GM12878 (cell line): ENCODE measurements around the gene BSCL2. TPM values are rescaled to one million over a fixed set of nuclear protein-coding genes. Genes with fewer than 3 reads are reported as not detected.
"Not testable (repeated sequence)": the region's sequence is repeated elsewhere in the genome, so short reads cannot be mapped to it uniquely, and the experiment has no call there.

ENCODE experiments used
- ATAC-seq: fragments of 200-7000 bp; cut with Tn5 transposase; 3 replicates; pipeline ENCODE4 v1.9.1; 2020; ENCODE audit warnings: mild to moderate bottlenecking, moderate library complexity
- BruUV-seq: library from RNA; stranded (reverse); fragments of 400-500 nt; replicated peaks from 2 replicates; lab custom pipeline; 2021; lab: Mats Ljungman, UMichigan
- CTCF ChIA-PET: fragments of 300-600 bp; sonication (Branson Sonifier 250); formaldehyde crosslinking; extraction: SDS; loops from one replicate; lab custom pipeline; 2021; ENCODE audit warnings: inconsistent platforms; lab: Yijun Ruan, JAX
- POLR2A ChIA-PET: fragments of 350-600 bp; formaldehyde crosslinking; extraction: SDS; loops from one replicate; lab custom pipeline; 2021; ENCODE audit warnings: inconsistent platforms; lab: Charles Lee
- RAD21 ChIA-PET: fragments of 300-600 bp; sonication (Branson Sonifier 250); formaldehyde crosslinking; loops from one replicate; lab custom pipeline; 2023; ENCODE audit warnings: antibody characterized with exemption; ENCODE audit not compliant: unreplicated experiment; lab: Charles Lee
- SMC1A ChIA-PET: fragments of 300-600 bp; sonication (Branson Sonifier 250); formaldehyde crosslinking; loops from one replicate; lab custom pipeline; 2023; ENCODE audit not compliant: unreplicated experiment, uncharacterized antibody; lab: Charles Lee
- DNase-seq: peaks from one replicate; pipeline ENCODE4 v3.0.0-alpha.2; 2011; ENCODE audit warnings: low read depth, low spot score
- FAIRE-seq: peaks from 3 replicates; lab custom pipeline; 2011; peaks lifted over from hg19 to GRCh38; lab: Jason Lieb, UNC
- H2AFZ ChIP-seq: 2 replicates; pipeline ENCODE4 v1.6.0; 2011; ENCODE audit warnings: low read depth, low read length, control low read depth; ENCODE audit not compliant: control insufficient read depth
- H3K27ac ChIP-seq: 2 replicates; pipeline ENCODE4 v1.5.1; 2011; ENCODE audit warnings: control low read depth; ENCODE audit not compliant: control insufficient read depth, insufficient read depth
- H3K27me3 ChIP-seq, 2 experiments: replicated peaks in 1 of 2; 2 replicates each; pipeline versions ENCODE4 v1.6.0 to v1.6.1; 2011; ENCODE audit warnings: low read length in 1 of 2; ENCODE audit not compliant: control insufficient read depth in 2 of 2, insufficient read depth in 2 of 2
- H3K36me3 ChIP-seq, 2 experiments: 2 replicates each; pipeline ENCODE4 v1.5.1; 2011; ENCODE audit warnings: low read length in 1 of 2; ENCODE audit not compliant: control insufficient read depth in 2 of 2, insufficient read depth in 2 of 2
- H3K4me1 ChIP-seq: 2 replicates; pipeline ENCODE4 v1.6.1; 2011; ENCODE audit warnings: mild to moderate bottlenecking, low read length, moderate library complexity, mixed read lengths; ENCODE audit not compliant: control insufficient read depth, insufficient read depth
- H3K4me2 ChIP-seq: 2 replicates; pipeline ENCODE4 v1.6.0; 2011; ENCODE audit warnings: control low read depth; ENCODE audit not compliant: control insufficient read depth, insufficient read depth
- H3K4me3 ChIP-seq: fragments of 200-600 bp; sonication (generic); 2 replicates; pipeline ENCODE4 v1.5.1; 2016
- H3K79me2 ChIP-seq: 2 replicates; pipeline ENCODE4 v1.6.0; 2011; ENCODE audit warnings: low read length; ENCODE audit not compliant: control insufficient read depth, insufficient read depth
- H3K9ac ChIP-seq: 2 replicates; pipeline ENCODE4 v1.8.0; 2011; ENCODE audit warnings: low read length, control low read depth, mixed read lengths; ENCODE audit not compliant: control insufficient read depth, insufficient read depth
- H3K9me3 ChIP-seq: replicated peaks from 3 replicates; pipeline ENCODE4 v1.5.1; 2011; ENCODE audit warnings: mild to moderate bottlenecking, low read length; ENCODE audit not compliant: control insufficient read depth, insufficient read depth
- H4K20me1 ChIP-seq: 2 replicates; pipeline ENCODE4 v1.6.0; 2011; ENCODE audit not compliant: control insufficient read depth, insufficient read depth
- HCFC1 ChIP-seq: fragments of 150-350 bp; IDR thresholded peaks from 2 replicates; pipeline ENCODE4 v1.6.1; 2014; ENCODE audit warnings: low read length
- HDGF ChIP-seq: fragments of 450-650 bp; IDR thresholded peaks from 2 replicates; pipeline ENCODE4 v1.6.1; 2016; ENCODE audit warnings: antibody characterized with exemption
- NFYB ChIP-seq: IDR thresholded peaks from 2 replicates; pipeline ENCODE4 v1.6.1; 2011; ENCODE audit warnings: low read depth, mild to moderate bottlenecking, low read length, improper control_type of control experiment, moderate library complexity; ENCODE audit not compliant: insufficient read depth
- POLR2A ChIP-seq: IDR thresholded peaks from 2 replicates; pipeline ENCODE4 v1.6.1; 2011; ENCODE audit warnings: low read depth, mild to moderate bottlenecking, low read length
- POU2F2 ChIP-seq: IDR thresholded peaks from 3 replicates; pipeline ENCODE4 v1.6.1; 2011; ENCODE audit warnings: low read depth, mild to moderate bottlenecking, low read length, borderline replicate concordance
- RFX5 ChIP-seq: IDR thresholded peaks from 2 replicates; pipeline ENCODE4 v1.6.1; 2011; ENCODE audit warnings: low read depth, low read length, improper control_type of control experiment
- SUPT20H ChIP-seq: IDR thresholded peaks from 2 replicates; pipeline ENCODE4 v1.6.1; 2011; ENCODE audit warnings: low read depth, mild to moderate bottlenecking, low read length, moderate library complexity, borderline replicate concordance; ENCODE audit not compliant: control insufficient read depth
- WGBS: methylation state at CpG from one replicate; pipeline ENCODE4 v1.1.6; 2016; ENCODE audit warnings: low lambda C conversion rate; ENCODE audit not compliant: insufficient replicate concordance, insufficient coverage; ENCODE audit errors: missing lambda C conversion rate; 5-methylcytosine and 5-hydroxymethylcytosine counted together
- in situ Hi-C: fragments of 300-500 bp; cut with MboI; formaldehyde crosslinking; loops from 9 replicates; pipeline ENCODE4 v1.14.3; 2018; ENCODE audit warnings: mixed read lengths
- intact Hi-C: fragments of 100-400 bp; cut with micrococcal nuclease; formaldehyde crosslinking; loops from one replicate; pipeline ENCODE4 v1.14.2; 2022; ENCODE audit not compliant: unreplicated experiment
- polyA plus RNA-seq, 11 experiments: library from polyadenylated mRNA; depleted of rRNA in 4 of 11; unstranded in 6 of 11; stranded (reverse) in 5 of 11; fragments of >200 nt; fragmentation: Nextera tagmentation in 4 of 11; fragmentation: Illumina TruSeq in 1 of 11; extraction: Ambion mirVana in 4 of 11; extraction: Trizol in 1 of 11; gene quantifications; 1 replicate in 1 of 11; 2 replicates in 10 of 11; pipeline versions ENCODE4 v1.2.1 to v1.2.3, GENCODE V29; 2011 to 2016; ENCODE audit warnings: inconsistent platforms in 2 of 11, missing spikeins in 2 of 11, low read depth in 1 of 11
- total RNA-seq, 4 experiments: library from RNA; depleted of rRNA in 3 of 4; stranded (reverse); fragments of >200 nt in 3 of 4; fragmentation: Illumina TruSeq in 1 of 4; extraction: Trizol in 1 of 4; gene quantifications; 2 replicates each; pipeline versions ENCODE4 v1.2.1 to v1.2.3, GENCODE V29; 2013 to 2021

The BSCL2 gene
- total and polyA plus RNA-seq, 10 of the 15 experiments (the other 5 are each of a cell fraction or from before 2014, with no cell fraction given): 12.3 to 57.9 (median 21.8) TPM

DNA sequence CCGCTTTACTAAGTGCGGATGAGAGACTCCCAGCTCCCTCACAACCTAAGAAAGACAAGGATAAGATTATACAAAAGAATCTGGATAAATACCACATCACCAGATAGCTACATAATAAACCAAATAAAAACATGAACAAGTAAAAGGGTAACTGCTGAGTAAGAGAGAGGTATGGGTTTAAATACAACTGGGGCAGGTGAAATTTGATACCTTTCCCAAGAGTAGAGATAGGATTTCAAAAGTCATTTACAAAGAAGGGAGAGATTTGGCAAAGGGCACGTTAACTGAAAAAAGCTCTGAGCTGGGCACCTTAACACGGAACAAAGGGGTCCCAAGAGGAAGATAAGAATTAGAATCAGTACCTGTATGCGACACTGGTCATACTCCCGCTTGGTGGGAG lies 30.1 kb downstream of the BSCL2 start:
- Histone ChIP-seq H3K4me2 (no peak overlapping the region), H4K20me1 (no peaks in the 10 kb centered on the region; the same call in 1 of the 2 replicates), H3K9ac (no peak overlapping the region), H3K4me3 (no peak overlapping the region), H3K79me2 (peaks cover 30% of the 10 kb centered on the region), H2AFZ (no peak overlapping the region), H3K4me1 (peaks cover 18% of the 10 kb centered on the region), H3K27ac (no peak overlapping the region), H3K9me3 (no peaks in the 10 kb centered on the region), H3K36me3 (peaks cover 0 to 10% of the 10 kb centered on the region in 2 experiments; a peak in 1 of 4 replicates), H3K27me3 (no peaks in the 10 kb centered on the region)
- ChIA-PET POLR2A (interaction anchor here (1.0 to 16.2 kb wide), 5 partner anchors 12 to 86 kb away, joined by 3 to 295 read pairs (median 5); partner anchors contain the start of genes B3GAT3, C11orf98, CSKMT and GANAB), CTCF (interaction anchor here (0.9 to 1.9 kb wide), 6 partner anchors 10 to 287 kb away, joined by 3 to 5 read pairs (median 4); partner anchors contain the start of gene TUT1), RAD21 (interaction anchor here (1.1 kb wide), 1 partner anchor 17 kb away, joined by 3 read pairs; no protein-coding TSS in a partner anchor), SMC1A (interaction anchor here (0.6 to 1.4 kb wide), 2 partner anchors 10 to 233 kb away, joined by 3 read pairs; no protein-coding TSS in a partner anchor)
- ATAC-seq (no peak), FAIRE-seq (no peak), DNase-seq (no peak)
- intact Hi-C loops (no loop called here), in situ Hi-C loops (no loop called here)
- TF ChIP-seq SUPT20H (no peak), RFX5 (no peak)
- no TSS peak for BruUV-seq
- 89% methylated on average over 6 of the region's 6 CpGs for whole genome bisulfite sequencing

DNA sequence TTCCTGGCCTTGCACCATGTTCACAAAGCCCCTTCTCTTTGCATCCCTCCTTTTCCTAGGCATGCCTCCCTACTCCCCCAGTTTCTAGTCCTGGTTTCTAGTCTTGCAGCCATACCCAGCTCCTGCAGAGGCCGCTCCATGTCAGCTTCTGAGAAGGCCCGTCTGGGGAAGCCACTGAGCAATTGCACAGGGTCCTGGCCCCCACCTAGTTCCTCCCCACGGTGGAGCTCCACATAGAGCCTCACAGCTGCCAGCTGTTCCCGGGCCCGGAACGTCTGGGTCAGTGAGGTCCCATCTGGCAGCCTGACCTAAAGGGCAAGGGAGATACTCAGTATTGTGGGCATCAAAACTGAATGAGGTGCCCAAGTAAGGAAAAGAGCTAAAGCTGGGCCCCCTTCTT lies 30.5 kb downstream of the BSCL2 start:
- Histone ChIP-seq H3K4me3 (no peak overlapping the region), H3K27ac (no peak overlapping the region), H3K4me2 (no peak overlapping the region; the same call in 1 of the 2 replicates), H3K27me3 (no peaks in the 10 kb centered on the region), H4K20me1 (no peaks in the 10 kb centered on the region; the same call in 1 of the 2 replicates), H3K9ac (no peak overlapping the region), H3K79me2 (peaks cover 34% of the 10 kb centered on the region), H3K9me3 (no peaks in the 10 kb centered on the region), H3K4me1 (peaks cover 18% of the 10 kb centered on the region), H2AFZ (no peak overlapping the region), H3K36me3 (peaks cover 0 to 10% of the 10 kb centered on the region in 2 experiments; a peak in 1 of 4 replicates)
- ChIA-PET CTCF (interaction anchor here (0.9 to 1.9 kb wide), 6 partner anchors 9 to 286 kb away, joined by 3 to 5 read pairs (median 4); partner anchors contain the start of gene TUT1), SMC1A (interaction anchor here (0.6 to 1.4 kb wide), 2 partner anchors 10 to 233 kb away, joined by 3 read pairs; no protein-coding TSS in a partner anchor), RAD21 (interaction anchor here (1.1 kb wide), 1 partner anchor 17 kb away, joined by 3 read pairs; no protein-coding TSS in a partner anchor), POLR2A (interaction anchor here (1.0 to 16.2 kb wide), 4 partner anchors 11 to 85 kb away, joined by 3 to 295 read pairs (median 44); partner anchors contain the start of genes C11orf98, CSKMT, GANAB and INTS5)
- DNase-seq: no peak
- intact Hi-C loops: no loop called here
- in situ Hi-C loops: no loop called here
- 77% methylated on average over 6 of the region's 6 CpGs for WGBS
- FAIRE-seq: no peak
- no TSS peak for BruUV-seq
- ATAC-seq: no peak
- TF ChIP-seq NFYB: no peak
- TF ChIP-seq POLR2A: peak; percentile 36; the same call in 1 of the 2 replicates
- no peak for TF ChIP-seq HDGF
- TF ChIP-seq HCFC1: no peak
- TF ChIP-seq POU2F2: no peak

DNA sequence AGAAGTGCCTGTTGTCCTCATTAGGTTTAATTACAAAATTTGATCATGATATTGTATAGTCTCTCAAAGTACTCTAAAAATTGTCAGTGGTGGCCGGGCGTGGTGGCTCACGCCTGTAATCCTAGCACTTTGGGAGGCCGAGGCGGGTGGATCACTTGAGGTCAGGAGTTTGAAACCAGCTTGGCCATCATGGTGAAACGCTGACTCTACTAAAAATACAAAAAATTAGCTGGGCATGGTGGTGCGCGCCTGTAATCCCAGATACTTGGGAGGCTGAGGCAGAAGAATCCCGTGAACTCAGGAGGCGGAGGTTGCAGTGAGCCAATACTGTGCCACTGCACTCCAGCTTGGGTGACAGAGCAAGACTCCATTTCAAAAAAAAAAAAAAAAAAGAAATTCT lies 31.8 kb downstream of the BSCL2 start:
- H3K4me3 ChIP-seq, H2AFZ ChIP-seq, H3K27me3 ChIP-seq, H3K9ac ChIP-seq, DNase-seq, H3K27ac ChIP-seq, FAIRE-seq, H3K9me3 ChIP-seq, BruUV-seq, H3K4me2 ChIP-seq, in situ Hi-C loops, H4K20me1 ChIP-seq, ATAC-seq, intact Hi-C loops: not testable (repeated sequence)
- ChIA-PET POLR2A (interaction anchor here (0.6 to 16.2 kb wide), 8 partner anchors 10 to 834 kb away, joined by 3 to 295 read pairs (median 5); partner anchors contain the start of genes C11orf98, CSKMT, GANAB and INTS5), SMC1A (interaction anchor here (0.9 kb wide), 1 partner anchor 18 kb away, joined by 3 read pairs; no protein-coding TSS in a partner anchor), CTCF (interaction anchor here (0.7 to 1.2 kb wide), 2 partner anchors 10 to 95 kb away, joined by 3 to 6 read pairs; partner anchors contain the start of genes C11orf98 and CSKMT), RAD21 (interaction anchor here (0.7 kb wide), 1 partner anchor 8 kb away, joined by 3 read pairs; no protein-coding TSS in a partner anchor)
- Histone ChIP-seq H3K4me1 (peaks cover 18% of the 10 kb centered on the region), H3K36me3 (peaks cover 0 to 10% of the 10 kb centered on the region in 2 experiments; a peak in 1 of 4 replicates), H3K79me2 (peaks cover 45% of the 10 kb centered on the region)
- 96% methylated on average over 10 of the region's 10 CpGs for WGBS
